Uterus (tissue), 2 donors: ENCODE measurements around the gene DSTN.

ENCODE experiments used
- POLR2A ChIP-seq, 2 donors: fragments of 450-650 bp; IDR thresholded peaks; one replicate each; pipeline ENCODE4 v1.6.1; 2016; ENCODE audit warnings: antibody characterized with exemption in 2 of 2, mild to moderate bottlenecking in 1 of 2, moderate library complexity in 1 of 2
- TF ChIP-seq, protein P1 (sequence below), 4 experiments: fragments of 200-600 bp in 2 of 4; fragments of 450-650 bp in 2 of 4; sonication (generic) in 2 of 4; IDR thresholded peaks; one replicate each; pipeline ENCODE4 v1.5.1; 2016 to 2019; ENCODE audit warnings: antibody characterized with exemption in 4 of 4, mild to moderate bottlenecking in 2 of 4, moderate library complexity in 1 of 4

GRCh38 chr20:17637985-17638640, 68.2 kb downstream of the DSTN start:
- TF ChIP-seq, protein P1, sequence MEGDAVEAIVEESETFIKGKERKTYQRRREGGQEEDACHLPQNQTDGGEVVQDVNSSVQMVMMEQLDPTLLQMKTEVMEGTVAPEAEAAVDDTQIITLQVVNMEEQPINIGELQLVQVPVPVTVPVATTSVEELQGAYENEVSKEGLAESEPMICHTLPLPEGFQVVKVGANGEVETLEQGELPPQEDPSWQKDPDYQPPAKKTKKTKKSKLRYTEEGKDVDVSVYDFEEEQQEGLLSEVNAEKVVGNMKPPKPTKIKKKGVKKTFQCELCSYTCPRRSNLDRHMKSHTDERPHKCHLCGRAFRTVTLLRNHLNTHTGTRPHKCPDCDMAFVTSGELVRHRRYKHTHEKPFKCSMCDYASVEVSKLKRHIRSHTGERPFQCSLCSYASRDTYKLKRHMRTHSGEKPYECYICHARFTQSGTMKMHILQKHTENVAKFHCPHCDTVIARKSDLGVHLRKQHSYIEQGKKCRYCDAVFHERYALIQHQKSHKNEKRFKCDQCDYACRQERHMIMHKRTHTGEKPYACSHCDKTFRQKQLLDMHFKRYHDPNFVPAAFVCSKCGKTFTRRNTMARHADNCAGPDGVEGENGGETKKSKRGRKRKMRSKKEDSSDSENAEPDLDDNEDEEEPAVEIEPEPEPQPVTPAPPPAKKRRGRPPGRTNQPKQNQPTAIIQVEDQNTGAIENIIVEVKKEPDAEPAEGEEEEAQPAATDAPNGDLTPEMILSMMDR (IDR thresholded peaks at IDR 0.05), result no peak
- TF ChIP-seq POLR2A (IDR thresholded peaks at IDR 0.05), result no peak
